ENCODE results near the gene PELI1. TPM values are rescaled to one million over a fixed set of nuclear protein-coding genes. Genes with fewer than 3 reads are reported as not detected.
"Not testable (repeated sequence)": the region's sequence is repeated elsewhere in the genome, so short reads cannot be mapped to it uniquely, and the experiment has no call there.

Gene PELI1
- total RNA-seq, 2 donors from 2014 or later, result 6.3 to 16.6 TPM

GRCh38 chr2:64080179-64080578 lies 64.0 kb downstream of the PELI1 start:
- Histone ChIP-seq H3K27ac (no peak overlapping the region), H3K4me3 (no peak overlapping the region), H3K27me3 (no peaks in the 10 kb centered on the region), H3K36me3 (replicated peaks in 1 of 2; ENCODE audit: insufficient read depth in 1 of 2, low read depth in 2 of 2) (no peaks in the 10 kb centered on the region), H3K9me3 (no peaks in the 10 kb centered on the region), H3K4me1 (no peaks in the 10 kb centered on the region)
- DNase-seq (no peak), ATAC-seq (no peak)
- intact Hi-C loops (cut with DNase I), result no loop called here
- TF ChIP-seq CTCF (IDR thresholded peaks at IDR 0.05) (no peak), POLR2A (IDR thresholded peaks at IDR 0.05) (no peak)
- 94 to 95% methylated on average over 1 of the region's 1 CpG for WGBS, 2 donors

- intact Hi-C loops (cut with DNase I); H3K36me3 ChIP-seq (replicated peaks in 1 of 2; ENCODE audit: insufficient read depth in 1 of 2, low read depth in 2 of 2); H3K27ac ChIP-seq; H3K27me3 ChIP-seq; DNase-seq; H3K4me3 ChIP-seq; H3K9me3 ChIP-seq; ATAC-seq; H3K4me1 ChIP-seq: not testable (repeated sequence)
- 86 to 91% methylated on average over 6 of the region's 6 CpGs for WGBS, 2 donors
These were observed 64.5 kb downstream of the PELI1 start for GRCh38 chr2:64079688-64080087.

GRCh38 chr2:64076828-64077227 lies 67.4 kb downstream of the PELI1 start:
- H3K27ac ChIP-seq; H3K9me3 ChIP-seq; ATAC-seq; intact Hi-C loops (cut with DNase I); H3K36me3 ChIP-seq (replicated peaks in 1 of 2; ENCODE audit: insufficient read depth in 1 of 2, low read depth in 2 of 2); H3K4me1 ChIP-seq; H3K27me3 ChIP-seq; DNase-seq; H3K4me3 ChIP-seq: not testable (repeated sequence)
- 91 to 92% methylated on average over 7 of the region's 7 CpGs for WGBS, 2 donors

GRCh38 chr2:64074616-64075015 lies 69.6 kb downstream of the PELI1 start:
- H3K4me3 ChIP-seq; H3K4me1 ChIP-seq; DNase-seq; H3K27me3 ChIP-seq; H3K36me3 ChIP-seq (replicated peaks in 1 of 2; ENCODE audit: insufficient read depth in 1 of 2, low read depth in 2 of 2); H3K27ac ChIP-seq; H3K9me3 ChIP-seq; ATAC-seq; intact Hi-C loops (cut with DNase I): not testable (repeated sequence)
- 93 to 96% methylated on average over 6 of the region's 6 CpGs for WGBS, 2 donors

- H3K27ac ChIP-seq, result no peak overlapping the region
- no peak for DNase-seq
- H3K4me1 ChIP-seq, result peaks cover 31% of the 10 kb centered on the region
- H3K4me3 ChIP-seq, result no peak overlapping the region
- H3K9me3 ChIP-seq, result no peaks in the 10 kb centered on the region
- intact Hi-C loops (cut with DNase I), result no loop called here
- ATAC-seq, result no peak
- WGBS, 2 donors, result 32 to 44% methylated on average over 1 of the region's 1 CpG
- TF ChIP-seq CTCF (IDR thresholded peaks at IDR 0.05) (no peak), POLR2A (IDR thresholded peaks at IDR 0.05) (no peak)
- no peaks in the 10 kb centered on the region for H3K36me3 ChIP-seq (replicated peaks in 1 of 2; ENCODE audit: insufficient read depth in 1 of 2, low read depth in 2 of 2)
- no peaks in the 10 kb centered on the region for H3K27me3 ChIP-seq
These were observed 76.9 kb downstream of the PELI1 start for GRCh38 chr2:64067326-64067725.

- ATAC-seq, result no peak
- H3K27ac ChIP-seq, result no peak overlapping the region
- H3K4me1 ChIP-seq, result peaks cover 23% of the 10 kb centered on the region
- H3K4me3 ChIP-seq, result no peak overlapping the region
- intact Hi-C loops (cut with DNase I), result no loop called here
- DNase-seq, result no peak
- 66 to 72% methylated on average over 6 of the region's 6 CpGs for WGBS, 2 donors
- H3K36me3 ChIP-seq (replicated peaks in 1 of 2; ENCODE audit: insufficient read depth in 1 of 2, low read depth in 2 of 2), result no peaks in the 10 kb centered on the region
- TF ChIP-seq CTCF (IDR thresholded peaks at IDR 0.05) (no peak), POLR2A (IDR thresholded peaks at IDR 0.05) (no peak)
- no peaks in the 10 kb centered on the region for H3K27me3 ChIP-seq
- no peaks in the 10 kb centered on the region for H3K9me3 ChIP-seq
These were observed 78.7 kb downstream of the PELI1 start for GRCh38 chr2:64065516-64065915.

Measured in body of pancreas (tissue), 4 donors.